ENCODE results near the gene ZYX. TPM values are rescaled to one million over a fixed set of nuclear protein-coding genes. Genes with fewer than 3 reads are reported as not detected.
"Not testable (repeated sequence)": the region's sequence is repeated elsewhere in the genome, so short reads cannot be mapped to it uniquely, and the experiment has no call there.

The ZYX gene
- total RNA-seq, 3 donors from 2014 or later = 60.2 to 61.0 (median 60.4) TPM

DNA sequence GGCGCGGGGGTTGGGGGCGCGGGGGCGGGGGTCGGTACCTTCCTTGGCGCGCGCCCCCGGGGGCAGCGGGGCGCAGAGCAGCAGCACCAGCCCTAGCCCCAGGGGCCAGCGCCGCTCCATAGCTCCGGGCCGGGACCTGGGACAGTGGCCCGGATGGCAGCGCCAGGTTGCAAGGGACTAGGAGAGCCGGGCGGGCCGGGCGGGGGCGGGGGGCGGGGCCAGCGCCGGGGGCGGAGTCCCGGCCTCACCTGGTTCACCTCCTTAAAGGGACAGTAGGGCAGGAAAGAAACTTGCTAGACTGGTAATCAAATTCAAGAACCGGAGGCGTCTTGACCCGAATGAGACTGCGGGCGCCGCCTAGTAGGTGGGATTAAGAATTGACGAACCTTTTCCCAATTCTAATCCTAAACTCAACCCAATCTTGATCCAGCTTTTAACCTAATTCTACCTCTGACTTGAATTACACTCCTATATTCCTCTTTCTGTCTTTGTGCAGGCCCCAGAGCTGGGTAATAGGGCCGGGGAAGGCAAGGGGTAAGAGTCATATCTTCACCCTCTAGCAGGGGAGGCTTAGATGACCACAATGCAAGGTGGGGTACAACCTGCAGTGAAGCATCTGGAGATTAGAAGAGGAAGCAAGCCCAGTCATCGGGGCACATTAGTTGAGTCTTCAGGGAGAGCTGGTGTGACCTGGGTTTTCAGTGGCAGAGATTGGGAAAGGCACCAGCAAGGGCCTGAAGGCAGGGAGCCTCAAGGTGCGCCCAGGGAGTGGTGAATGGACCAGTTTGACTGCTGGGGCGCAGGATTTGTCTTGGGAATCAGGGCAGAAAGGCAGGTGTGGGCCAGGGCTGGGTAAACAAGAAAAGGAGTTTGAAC is 27.8 kb downstream of the ZYX start, which contains the start of gene EPHA1:
TSS of gene EPHA1 (minus strand) at position 171 of the 876 bp plus-strand sequence. CDS start at position 120, 51 bp downstream.
- peak; percentile 36 to 63 (median 45) for TF ChIP-seq CTCF (IDR thresholded peaks at IDR 0.05)
- peak in 1 of 3 donors; percentile 33 for TF ChIP-seq POLR2AphosphoS5 (IDR thresholded peaks at IDR 0.05)
- TF ChIP-seq POLR2A (IDR thresholded peaks at IDR 0.05) = no peak
- peak in 1 of 2 donors; percentile 75 for DNase-seq (ENCODE audit: low spot score in 2 of 2)
- peaks cover 0 to 10% of the 10 kb centered on the region in 2 donors for H3K4me1 ChIP-seq
- intact Hi-C loops (cut with DNase I; ENCODE audit: low total_unique reads) = loop anchor here (10.0 kb wide), 1 partner anchor 164 kb away; no protein-coding TSS in a partner anchor
- peak within 1 kb of the TSS; percentile 12 to 60 for H3K27ac ChIP-seq
- H3K4me3 ChIP-seq = peak within 1 kb of the TSS in 2 of 3 donors; percentile 72 to 73
- no peaks in the 10 kb centered on the region for H3K27me3 ChIP-seq
- H3K9me3 ChIP-seq = no peaks in the 10 kb centered on the region
- H3K36me3 ChIP-seq = no peaks in the 10 kb centered on the region

GRCh38 chr7:143410521-143411004 is 29.4 kb downstream of the ZYX start:
- H3K4me1 ChIP-seq = peaks cover 0 to 10% of the 10 kb centered on the region in 2 donors
- intact Hi-C loops (cut with DNase I; ENCODE audit: low total_unique reads) = loop anchor here (5.0 kb wide), 1 partner anchor 413 kb away; no protein-coding TSS in a partner anchor
- DNase-seq (ENCODE audit: low spot score in 2 of 2) = no peak
- no peaks in the 10 kb centered on the region for H3K9me3 ChIP-seq
- no peaks in the 10 kb centered on the region for H3K27me3 ChIP-seq
- no peak overlapping the region for H3K27ac ChIP-seq
- TF ChIP-seq POLR2AphosphoS5 (IDR thresholded peaks at IDR 0.05) (peak in 1 of 3 donors; percentile 21), CTCF (IDR thresholded peaks at IDR 0.05) (no peak), POLR2A (IDR thresholded peaks at IDR 0.05) (no peak)
- no peaks in the 10 kb centered on the region for H3K36me3 ChIP-seq
- H3K4me3 ChIP-seq = no peak overlapping the region

DNA sequence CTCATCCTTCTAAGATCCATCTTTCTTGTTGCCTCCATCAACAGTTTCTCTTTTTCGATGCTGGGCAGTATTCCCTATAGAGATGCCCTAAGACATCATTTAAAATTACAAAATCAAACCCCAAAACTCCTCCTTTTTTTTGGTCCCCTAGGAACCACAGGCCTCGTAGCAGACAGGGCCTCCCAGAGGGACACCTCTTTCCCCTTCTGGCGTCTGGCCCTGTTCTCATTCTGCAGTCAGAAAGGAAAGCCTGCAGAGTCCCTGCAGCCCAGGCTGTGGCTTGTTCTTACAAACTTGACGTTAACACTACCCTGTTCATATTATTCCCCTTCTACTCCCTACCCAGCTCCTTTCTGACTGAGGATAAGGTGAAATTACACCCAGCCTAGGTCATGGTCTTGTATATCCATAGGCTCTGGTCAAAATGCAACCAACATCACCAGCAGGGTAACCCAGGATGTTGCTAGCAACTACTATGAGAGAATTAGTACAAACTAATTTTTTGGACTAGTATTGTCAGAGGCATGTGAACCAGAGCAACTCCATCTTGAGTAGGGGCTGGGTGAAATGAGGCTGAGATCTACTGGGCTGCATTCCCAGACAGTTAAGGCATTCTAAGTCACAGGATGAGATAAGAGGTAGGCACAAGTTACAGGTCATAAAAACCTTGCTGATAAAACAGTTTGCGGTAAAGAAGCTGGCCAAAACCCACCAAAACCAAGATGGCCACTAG is 31.0 kb downstream of the ZYX start:
- Histone ChIP-seq H3K27ac (no peak overlapping the region), H3K4me3 (no peak overlapping the region), H3K9me3 (no peaks in the 10 kb centered on the region), H3K27me3 (no peaks in the 10 kb centered on the region), H3K4me1 (peaks cover 0 to 9% of the 10 kb centered on the region in 2 donors), H3K36me3 (no peaks in the 10 kb centered on the region)
- no peak for DNase-seq (ENCODE audit: low spot score in 2 of 2)
- intact Hi-C loops (cut with DNase I; ENCODE audit: low total_unique reads) = loop anchor here (5.0 kb wide), 1 partner anchor 415 kb away; no protein-coding TSS in a partner anchor
- TF ChIP-seq CTCF (IDR thresholded peaks at IDR 0.05) = no peak

- H3K4me1 ChIP-seq = no peaks in the 10 kb centered on the region
- intact Hi-C loops (cut with DNase I; ENCODE audit: low total_unique reads) = loop anchor here (5.0 kb wide), 1 partner anchor 416 kb away; no protein-coding TSS in a partner anchor
These were observed 32.0 kb downstream of the ZYX start for GRCh38 chr7:143413123-143413522.

DNA sequence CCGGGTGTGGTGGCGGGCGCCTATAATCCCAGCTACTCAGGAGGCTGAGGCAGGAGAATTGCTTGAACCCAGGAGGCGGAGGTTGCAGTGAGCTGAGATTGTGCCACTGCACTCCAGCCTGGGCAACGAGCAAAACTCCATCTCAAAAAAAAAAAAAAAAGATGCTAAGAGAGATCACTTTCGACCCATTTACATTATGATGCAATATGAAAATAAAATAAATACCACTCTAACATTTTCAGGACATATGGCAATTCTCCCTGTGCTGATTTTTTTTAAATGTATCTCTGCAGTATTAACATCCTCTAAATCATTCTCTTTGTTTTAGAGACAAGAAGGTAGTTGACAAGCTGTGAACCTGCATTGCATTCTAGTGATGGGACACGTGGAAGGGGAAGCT is 34.1 kb downstream of the ZYX start:
- DNase-seq (ENCODE audit: low spot score in 2 of 2); H3K36me3 ChIP-seq; H3K4me3 ChIP-seq; H3K4me1 ChIP-seq; H3K9me3 ChIP-seq; intact Hi-C loops (cut with DNase I; ENCODE audit: low total_unique reads); H3K27me3 ChIP-seq: not testable (repeated sequence)
- H3K27ac ChIP-seq = peak overlapping the region; percentile 21 to 57

More at GRCh38 chr7:143413123-143413522, 32.0 kb downstream of the ZYX start:
- TF ChIP-seq CTCF (IDR thresholded peaks at IDR 0.05) (no peak), POLR2AphosphoS5 (IDR thresholded peaks at IDR 0.05) (no peak), POLR2A (IDR thresholded peaks at IDR 0.05) (no peak)
- H3K27me3 ChIP-seq = no peaks in the 10 kb centered on the region
- no peak overlapping the region for H3K4me3 ChIP-seq
- H3K36me3 ChIP-seq = no peaks in the 10 kb centered on the region
- no peaks in the 10 kb centered on the region for H3K9me3 ChIP-seq
- no peak overlapping the region for H3K27ac ChIP-seq
- DNase-seq (ENCODE audit: low spot score in 2 of 2) = no peak
